Glutamatergic neuron (in vitro differentiated cells): Measurements from ENCODE around the gene RCBTB2. TPM values are rescaled to one million over a fixed set of nuclear protein-coding genes. Genes with fewer than 3 reads are reported as not detected.

ENCODE experiments used
- DNase-seq: peaks from one replicate; pipeline ENCODE4 v3.0.0; 2022
- H3K27ac Mint-ChIP-seq: one replicate; pipeline ENCODE4 v1.8.0; 2020; ENCODE audit warnings: mild to moderate bottlenecking, mixed read lengths, inconsistent platforms; ENCODE audit not compliant: unreplicated experiment
- H3K27me3 Mint-ChIP-seq: one replicate; pipeline ENCODE4 v1.8.0; 2020; ENCODE audit warnings: mild to moderate bottlenecking, moderate library complexity, mixed read lengths, inconsistent platforms; ENCODE audit not compliant: unreplicated experiment
- H3K36me3 Mint-ChIP-seq: one replicate; pipeline ENCODE4 v1.8.0; 2020; ENCODE audit warnings: mild to moderate bottlenecking, mixed read lengths, inconsistent platforms; ENCODE audit not compliant: unreplicated experiment
- H3K4me1 Mint-ChIP-seq: one replicate; pipeline ENCODE4 v1.8.0; 2020; ENCODE audit warnings: mild to moderate bottlenecking, low read depth, mixed read lengths, inconsistent platforms; ENCODE audit not compliant: unreplicated experiment
- H3K4me3 Mint-ChIP-seq: one replicate; pipeline ENCODE4 v1.8.0; 2020; ENCODE audit warnings: mild to moderate bottlenecking, mixed read lengths, inconsistent platforms; ENCODE audit not compliant: unreplicated experiment
- H3K9me3 Mint-ChIP-seq: one replicate; pipeline ENCODE4 v1.8.0; 2020; ENCODE audit warnings: mild to moderate bottlenecking, moderate library complexity, mixed read lengths, inconsistent platforms; ENCODE audit not compliant: unreplicated experiment
- total RNA-seq: library from RNA; stranded (reverse); fragmentation: NEBNext Ultra II Directional; extraction: Animal tissue kit (Norgen Biotek cat#: 25700); gene quantifications from one replicate; pipeline ENCODE4 v1.2.1, GENCODE V29; 2021; ENCODE audit not compliant: unreplicated experiment
- TF ChIP-seq, protein P1 (sequence below): fragments of 200-600 bp; sonication (generic); IDR thresholded peaks from one replicate; pipeline ENCODE4 v1.5.0; 2021; ENCODE audit not compliant: partially characterized antibody, unreplicated experiment

The RCBTB2 gene
- total RNA-seq, 1 donor from 2014 or later = 7.4 TPM

DNA sequence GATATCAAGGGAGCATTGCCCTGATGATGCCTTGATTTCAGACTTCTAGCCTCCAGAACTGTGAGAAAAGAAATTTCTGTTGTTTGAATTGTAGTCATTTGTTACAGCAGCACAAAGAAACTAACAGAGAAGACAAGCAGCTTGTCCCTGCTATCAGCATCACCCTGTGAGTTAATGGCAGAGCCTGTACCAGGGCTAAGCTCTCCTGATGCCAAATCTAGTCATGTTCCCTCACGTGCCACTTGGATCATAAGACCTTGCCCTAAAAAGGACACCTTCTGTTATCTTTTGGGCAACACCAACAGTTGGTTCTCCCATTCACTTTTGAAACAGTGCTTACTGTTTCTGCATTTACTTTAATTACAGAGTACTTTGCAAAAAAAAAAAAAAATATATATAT, 14.8 kb downstream of the RCBTB2 start:
- H3K4me3 Mint-ChIP-seq = no peak overlapping the region
- peaks cover 12% of the 10 kb centered on the region for H3K4me1 Mint-ChIP-seq
- DNase-seq = no peak
- no peaks in the 10 kb centered on the region for H3K27me3 Mint-ChIP-seq
- TF ChIP-seq, protein P1, sequence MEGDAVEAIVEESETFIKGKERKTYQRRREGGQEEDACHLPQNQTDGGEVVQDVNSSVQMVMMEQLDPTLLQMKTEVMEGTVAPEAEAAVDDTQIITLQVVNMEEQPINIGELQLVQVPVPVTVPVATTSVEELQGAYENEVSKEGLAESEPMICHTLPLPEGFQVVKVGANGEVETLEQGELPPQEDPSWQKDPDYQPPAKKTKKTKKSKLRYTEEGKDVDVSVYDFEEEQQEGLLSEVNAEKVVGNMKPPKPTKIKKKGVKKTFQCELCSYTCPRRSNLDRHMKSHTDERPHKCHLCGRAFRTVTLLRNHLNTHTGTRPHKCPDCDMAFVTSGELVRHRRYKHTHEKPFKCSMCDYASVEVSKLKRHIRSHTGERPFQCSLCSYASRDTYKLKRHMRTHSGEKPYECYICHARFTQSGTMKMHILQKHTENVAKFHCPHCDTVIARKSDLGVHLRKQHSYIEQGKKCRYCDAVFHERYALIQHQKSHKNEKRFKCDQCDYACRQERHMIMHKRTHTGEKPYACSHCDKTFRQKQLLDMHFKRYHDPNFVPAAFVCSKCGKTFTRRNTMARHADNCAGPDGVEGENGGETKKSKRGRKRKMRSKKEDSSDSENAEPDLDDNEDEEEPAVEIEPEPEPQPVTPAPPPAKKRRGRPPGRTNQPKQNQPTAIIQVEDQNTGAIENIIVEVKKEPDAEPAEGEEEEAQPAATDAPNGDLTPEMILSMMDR = no peak
- no peaks in the 10 kb centered on the region for H3K9me3 Mint-ChIP-seq
- no peak overlapping the region for H3K27ac Mint-ChIP-seq
- no peaks in the 10 kb centered on the region for H3K36me3 Mint-ChIP-seq

DNA sequence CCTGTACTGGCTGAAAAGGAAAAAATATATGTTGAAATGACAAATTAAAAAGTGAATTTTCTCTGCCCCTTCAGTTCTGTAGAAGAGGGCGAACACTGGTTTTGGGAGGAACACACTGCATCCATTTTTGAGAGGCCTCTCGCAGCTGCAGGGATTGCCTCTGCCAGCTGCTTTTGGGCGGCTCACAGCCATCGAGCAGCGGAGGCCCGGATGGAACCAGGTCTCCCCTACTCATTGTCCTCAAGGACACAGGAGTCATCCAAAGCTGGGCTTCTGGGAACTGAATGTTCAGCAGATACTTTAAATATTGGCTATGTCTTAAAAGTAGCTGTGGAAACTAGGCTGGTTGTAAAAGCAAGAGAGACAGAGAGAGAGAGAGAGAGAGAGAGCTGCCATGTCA, 17.1 kb downstream of the RCBTB2 start:
- H3K4me3 Mint-ChIP-seq = no peak overlapping the region
- DNase-seq = no peak
- H3K27me3 Mint-ChIP-seq = no peaks in the 10 kb centered on the region
- H3K27ac Mint-ChIP-seq = no peak overlapping the region
- no peaks in the 10 kb centered on the region for H3K9me3 Mint-ChIP-seq
- TF ChIP-seq, protein P1 = no peak
- H3K36me3 Mint-ChIP-seq = no peaks in the 10 kb centered on the region
- peaks cover 5% of the 10 kb centered on the region for H3K4me1 Mint-ChIP-seq

DNA sequence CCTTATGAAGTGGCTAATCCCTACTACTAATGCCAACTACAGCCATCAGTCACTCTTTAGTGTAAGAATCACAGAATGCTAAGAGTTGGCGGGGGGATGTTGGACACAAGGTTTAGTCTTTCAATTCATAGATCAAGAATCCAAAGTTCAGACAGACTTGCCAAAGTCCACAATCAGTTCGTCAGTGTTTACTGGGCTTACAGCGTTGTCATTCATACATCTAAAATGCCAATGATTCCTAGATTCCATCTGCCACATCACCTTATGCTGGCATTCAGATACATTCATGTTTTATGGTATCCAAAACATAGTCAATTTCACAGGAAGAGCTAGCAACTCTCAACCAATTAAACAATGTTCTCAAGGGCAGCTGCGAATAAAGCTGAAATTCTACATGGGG, 18.1 kb downstream of the RCBTB2 start:
- no peak for DNase-seq
- Mint-ChIP-seq H3K9me3 (no peaks in the 10 kb centered on the region), H3K4me3 (no peak overlapping the region)

DNA sequence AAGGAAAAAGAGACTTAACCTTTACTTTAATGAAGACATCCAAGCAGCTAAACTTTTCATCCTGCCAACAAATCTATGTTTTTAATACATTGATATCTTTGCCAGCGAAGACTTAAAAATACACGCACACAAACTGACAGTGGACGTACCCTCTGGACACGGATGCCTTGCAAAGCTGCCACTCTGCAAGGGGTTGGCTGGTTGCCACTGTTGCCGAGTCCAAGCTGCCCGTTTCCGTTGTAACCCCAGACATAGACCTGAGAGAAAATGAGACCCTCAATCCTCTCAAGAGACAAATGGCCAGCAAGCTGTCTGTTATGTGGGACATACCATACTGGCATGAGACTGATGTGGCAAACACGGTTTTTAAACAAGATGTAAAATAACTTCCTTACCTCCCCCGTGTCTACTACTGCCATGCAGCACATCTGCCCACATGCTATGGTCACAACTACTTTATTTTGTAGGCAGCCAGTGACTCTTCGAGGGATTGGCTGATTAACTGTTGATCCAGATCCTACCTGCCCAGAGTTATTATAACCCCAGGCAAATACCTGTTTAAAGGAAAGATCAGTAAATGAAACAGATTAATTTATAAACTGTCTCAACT, 21.2 kb downstream of the RCBTB2 start:
- Mint-ChIP-seq H3K4me1 (no peaks in the 10 kb centered on the region), H3K4me3 (no peak overlapping the region), H3K27me3 (no peaks in the 10 kb centered on the region), H3K36me3 (no peaks in the 10 kb centered on the region), H3K9me3 (no peaks in the 10 kb centered on the region), H3K27ac (no peak overlapping the region)
- TF ChIP-seq, protein P1 = no peak
- DNase-seq = no peak

More for the DNA sequence above, 18.1 kb downstream of the RCBTB2 start:
- TF ChIP-seq, protein P1 = no peak
- Mint-ChIP-seq H3K36me3 (no peaks in the 10 kb centered on the region), H3K27me3 (no peaks in the 10 kb centered on the region), H3K4me1 (no peaks in the 10 kb centered on the region), H3K27ac (no peak overlapping the region)

DNA sequence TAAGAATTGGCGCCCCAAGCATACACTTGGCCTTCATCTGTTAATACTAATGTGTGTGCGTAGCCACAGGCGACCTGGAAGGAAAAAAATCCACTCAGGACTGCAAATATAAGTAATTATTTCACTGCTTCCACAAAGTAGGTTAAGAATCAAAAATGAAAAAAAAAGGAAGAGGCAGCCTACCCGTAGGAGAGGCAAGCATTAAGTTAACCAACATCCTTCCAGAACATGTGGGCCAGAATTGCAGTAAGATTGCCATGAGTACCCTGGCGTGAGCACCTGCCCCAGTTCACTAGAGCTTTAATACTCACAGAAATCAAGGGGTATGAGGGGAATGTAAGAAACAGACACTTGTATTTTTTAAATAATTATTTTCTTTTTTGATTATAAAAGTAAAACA, 22.2 kb downstream of the RCBTB2 start:
- Mint-ChIP-seq H3K27me3 (no peaks in the 10 kb centered on the region), H3K4me3 (no peak overlapping the region), H3K9me3 (no peaks in the 10 kb centered on the region), H3K36me3 (no peaks in the 10 kb centered on the region), H3K27ac (no peak overlapping the region), H3K4me1 (peaks cover 5% of the 10 kb centered on the region)
- TF ChIP-seq, protein P1 = no peak
- no peak for DNase-seq
